ENCODE measurements around the gene EML5. TPM values are rescaled to one million over a fixed set of nuclear protein-coding genes. Genes with fewer than 3 reads are reported as not detected.

Gene EML5
- total RNA-seq, 1 donor from 2014 or later = 2.4 TPM

DNA sequence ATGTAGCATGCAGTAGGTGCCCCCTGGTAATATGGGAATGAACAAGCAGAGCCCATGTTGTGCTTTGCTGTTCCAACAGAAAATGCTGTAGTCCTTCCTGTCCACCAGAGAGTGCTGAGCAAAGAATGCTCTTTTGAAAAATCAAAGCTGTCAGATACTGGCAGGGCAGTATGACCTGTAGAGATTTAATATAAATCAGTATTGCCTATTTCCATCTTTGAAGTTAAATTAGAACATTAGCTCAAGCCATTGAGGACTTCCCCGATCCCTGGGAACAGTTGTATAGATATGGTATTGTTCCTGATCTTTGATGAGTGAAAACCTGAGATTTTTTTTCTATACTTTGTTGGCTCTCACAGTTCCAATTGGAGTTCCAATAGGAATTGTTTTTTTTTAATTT is 44.7 kb upstream of the EML5 start:
- Histone ChIP-seq H3K4me3 (no peak overlapping the region), H3K9me3 (no peaks in the 10 kb centered on the region), H3K36me3 (peaks cover 10% of the 10 kb centered on the region), H3K27ac (no peak overlapping the region), H3K4me1 (peaks cover 11% of the 10 kb centered on the region), H3K27me3 (ENCODE audit: low read depth) (no peaks in the 10 kb centered on the region)
- TF ChIP-seq, protein P1, sequence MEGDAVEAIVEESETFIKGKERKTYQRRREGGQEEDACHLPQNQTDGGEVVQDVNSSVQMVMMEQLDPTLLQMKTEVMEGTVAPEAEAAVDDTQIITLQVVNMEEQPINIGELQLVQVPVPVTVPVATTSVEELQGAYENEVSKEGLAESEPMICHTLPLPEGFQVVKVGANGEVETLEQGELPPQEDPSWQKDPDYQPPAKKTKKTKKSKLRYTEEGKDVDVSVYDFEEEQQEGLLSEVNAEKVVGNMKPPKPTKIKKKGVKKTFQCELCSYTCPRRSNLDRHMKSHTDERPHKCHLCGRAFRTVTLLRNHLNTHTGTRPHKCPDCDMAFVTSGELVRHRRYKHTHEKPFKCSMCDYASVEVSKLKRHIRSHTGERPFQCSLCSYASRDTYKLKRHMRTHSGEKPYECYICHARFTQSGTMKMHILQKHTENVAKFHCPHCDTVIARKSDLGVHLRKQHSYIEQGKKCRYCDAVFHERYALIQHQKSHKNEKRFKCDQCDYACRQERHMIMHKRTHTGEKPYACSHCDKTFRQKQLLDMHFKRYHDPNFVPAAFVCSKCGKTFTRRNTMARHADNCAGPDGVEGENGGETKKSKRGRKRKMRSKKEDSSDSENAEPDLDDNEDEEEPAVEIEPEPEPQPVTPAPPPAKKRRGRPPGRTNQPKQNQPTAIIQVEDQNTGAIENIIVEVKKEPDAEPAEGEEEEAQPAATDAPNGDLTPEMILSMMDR (IDR thresholded peaks at IDR 0.05) = no peak
- DNase-seq = no peak
- intact Hi-C loops (cut with DNase I) = no loop called here
- no peak for ATAC-seq

DNA sequence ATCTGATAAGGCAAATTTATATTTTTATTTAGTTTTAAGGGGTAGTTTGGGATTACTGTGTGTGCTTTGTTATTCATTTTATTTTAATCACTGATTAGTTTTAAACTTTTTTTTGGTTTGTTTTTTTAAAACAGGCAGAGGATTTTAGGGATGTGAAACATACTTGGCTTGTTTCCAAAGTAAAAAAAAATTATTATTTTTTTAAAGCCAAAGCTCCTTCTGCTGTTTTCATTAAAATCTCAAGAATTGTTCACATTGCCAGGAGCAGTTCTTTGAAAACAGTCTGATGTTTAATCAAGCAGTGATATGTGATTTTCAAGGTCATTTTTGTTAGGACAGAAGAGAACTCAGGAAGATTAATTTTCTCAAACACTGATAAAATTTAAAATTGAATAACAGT is 42.9 kb upstream of the EML5 start:
- ATAC-seq (no peak), DNase-seq (no peak)
- Histone ChIP-seq H3K4me1 (peaks cover 11% of the 10 kb centered on the region), H3K4me3 (no peak overlapping the region), H3K9me3 (no peaks in the 10 kb centered on the region), H3K36me3 (peaks cover under 1% of the 10 kb centered on the region), H3K27me3 (ENCODE audit: low read depth) (no peaks in the 10 kb centered on the region), H3K27ac (no peak overlapping the region)
- TF ChIP-seq, protein P1 (IDR thresholded peaks at IDR 0.05) = no peak
- intact Hi-C loops (cut with DNase I) = no loop called here

DNA sequence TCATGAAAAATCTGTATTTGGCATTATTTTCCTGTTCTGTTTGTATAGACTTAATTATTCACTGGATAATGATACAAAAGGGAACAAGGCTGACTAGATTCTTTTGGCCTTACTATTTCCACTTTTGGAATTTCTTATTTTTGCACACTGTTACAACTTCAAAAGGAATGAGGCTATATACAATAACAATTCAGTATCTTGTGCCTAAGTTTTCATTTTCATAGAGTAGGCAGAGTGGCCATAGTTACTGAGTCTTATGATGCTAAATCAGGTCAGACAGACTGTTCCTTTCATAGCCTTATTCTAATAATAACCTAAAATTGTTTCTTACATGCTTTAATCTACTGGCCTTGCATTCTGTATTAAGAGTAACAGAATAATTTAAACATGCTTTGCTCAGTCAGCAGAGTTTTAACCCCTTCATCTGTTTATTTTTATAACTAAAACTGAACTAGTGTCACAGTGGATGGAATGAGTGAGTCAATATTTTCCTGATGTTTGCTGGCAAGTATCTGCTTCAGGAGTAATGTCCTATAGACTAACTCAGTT is 42.2 kb upstream of the EML5 start:
- ATAC-seq (no peak), DNase-seq (no peak)
- intact Hi-C loops (cut with DNase I) = no loop called here
- H3K36me3 ChIP-seq = no peaks in the 10 kb centered on the region
- TF ChIP-seq, protein P1 (IDR thresholded peaks at IDR 0.05) = no peak
- no peak overlapping the region for H3K4me3 ChIP-seq
- H3K27me3 ChIP-seq (ENCODE audit: low read depth) = no peaks in the 10 kb centered on the region
- peaks cover 11% of the 10 kb centered on the region for H3K4me1 ChIP-seq
- H3K9me3 ChIP-seq = no peaks in the 10 kb centered on the region
- H3K27ac ChIP-seq = peak overlapping the region; percentile 27

GRCh38 chr14:88831284-88831683 is 38.5 kb upstream of the EML5 start:
- H3K4me3 ChIP-seq = no peak overlapping the region
- H3K9me3 ChIP-seq = no peaks in the 10 kb centered on the region
- TF ChIP-seq, protein P1 (IDR thresholded peaks at IDR 0.05) = no peak
- peaks cover 11% of the 10 kb centered on the region for H3K4me1 ChIP-seq
- intact Hi-C loops (cut with DNase I) = no loop called here
- ATAC-seq (no peak), DNase-seq (no peak)
- H3K27ac ChIP-seq = no peak overlapping the region
- no peaks in the 10 kb centered on the region for H3K27me3 ChIP-seq (ENCODE audit: low read depth)
- H3K36me3 ChIP-seq = no peaks in the 10 kb centered on the region

GRCh38 chr14:88829685-88830302 is 37.0 kb upstream of the EML5 start:
- no peak overlapping the region for H3K27ac ChIP-seq
- no peaks in the 10 kb centered on the region for H3K36me3 ChIP-seq
- intact Hi-C loops (cut with DNase I) = no loop called here
- H3K4me1 ChIP-seq = peaks cover 2% of the 10 kb centered on the region
- TF ChIP-seq, protein P1 (IDR thresholded peaks at IDR 0.05) = no peak
- ATAC-seq = no peak
- no peak for DNase-seq
- H3K9me3 ChIP-seq = no peaks in the 10 kb centered on the region
- H3K27me3 ChIP-seq (ENCODE audit: low read depth) = no peaks in the 10 kb centered on the region
- no peak overlapping the region for H3K4me3 ChIP-seq
